Measurements from ENCODE around the gene CCDC50. TPM values are rescaled to one million over a fixed set of nuclear protein-coding genes. Genes with fewer than 3 reads are reported as not detected.

CCDC50 gene
- total RNA-seq, 1 donor from 2014 or later, result 57.7 TPM

- FAIRE-seq, result no peak
- H3K27me3 ChIP-seq (ENCODE audit: control insufficient read depth, insufficient read depth, low read length), result no peaks in the 10 kb centered on the region
- peaks cover 7% of the 10 kb centered on the region for H3K36me3 ChIP-seq (ENCODE audit: control insufficient read depth, insufficient read depth, low read length)
- no peak overlapping the region for H3K4me3 ChIP-seq (ENCODE audit: low read depth, low read length)
- TF ChIP-seq, protein P1, sequence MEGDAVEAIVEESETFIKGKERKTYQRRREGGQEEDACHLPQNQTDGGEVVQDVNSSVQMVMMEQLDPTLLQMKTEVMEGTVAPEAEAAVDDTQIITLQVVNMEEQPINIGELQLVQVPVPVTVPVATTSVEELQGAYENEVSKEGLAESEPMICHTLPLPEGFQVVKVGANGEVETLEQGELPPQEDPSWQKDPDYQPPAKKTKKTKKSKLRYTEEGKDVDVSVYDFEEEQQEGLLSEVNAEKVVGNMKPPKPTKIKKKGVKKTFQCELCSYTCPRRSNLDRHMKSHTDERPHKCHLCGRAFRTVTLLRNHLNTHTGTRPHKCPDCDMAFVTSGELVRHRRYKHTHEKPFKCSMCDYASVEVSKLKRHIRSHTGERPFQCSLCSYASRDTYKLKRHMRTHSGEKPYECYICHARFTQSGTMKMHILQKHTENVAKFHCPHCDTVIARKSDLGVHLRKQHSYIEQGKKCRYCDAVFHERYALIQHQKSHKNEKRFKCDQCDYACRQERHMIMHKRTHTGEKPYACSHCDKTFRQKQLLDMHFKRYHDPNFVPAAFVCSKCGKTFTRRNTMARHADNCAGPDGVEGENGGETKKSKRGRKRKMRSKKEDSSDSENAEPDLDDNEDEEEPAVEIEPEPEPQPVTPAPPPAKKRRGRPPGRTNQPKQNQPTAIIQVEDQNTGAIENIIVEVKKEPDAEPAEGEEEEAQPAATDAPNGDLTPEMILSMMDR (IDR thresholded peaks at IDR 0.05; ENCODE audit: insufficient read depth, low read length, severe bottlenecking), result no peak
- no peak for DNase-seq (ENCODE audit: low read depth)
These were observed 53.5 kb downstream of the CCDC50 start for GRCh38 chr3:191382661-191383060.

DNA sequence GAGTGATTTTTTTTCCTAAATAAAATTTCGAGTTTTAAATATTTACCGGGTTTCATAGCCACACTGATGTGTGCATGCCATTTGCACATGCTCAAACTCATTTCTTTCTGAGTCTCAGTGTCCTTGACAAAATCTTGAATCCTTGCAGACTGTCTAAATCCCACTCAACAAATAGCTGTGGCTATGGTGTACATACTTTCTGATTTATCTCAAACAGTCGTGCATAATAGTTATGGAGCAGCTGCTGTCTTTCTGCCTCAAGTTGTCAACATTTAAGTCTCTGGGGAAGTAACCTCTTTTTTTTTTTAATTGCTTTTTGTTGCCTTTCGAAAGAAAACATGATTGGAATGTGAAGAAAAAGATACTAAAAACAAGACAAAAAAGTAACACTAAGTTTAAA is 53.9 kb downstream of the CCDC50 start:
- Histone ChIP-seq H3K27me3 (ENCODE audit: control insufficient read depth, insufficient read depth, low read length) (no peaks in the 10 kb centered on the region), H3K36me3 (ENCODE audit: control insufficient read depth, insufficient read depth, low read length) (peaks cover 7% of the 10 kb centered on the region), H3K4me3 (ENCODE audit: low read depth, low read length) (no peak overlapping the region)
- DNase-seq (ENCODE audit: low read depth) (no peak), FAIRE-seq (no peak)
- TF ChIP-seq, protein P1 (IDR thresholded peaks at IDR 0.05; ENCODE audit: insufficient read depth, low read length, severe bottlenecking), result no peak

- DNase-seq (ENCODE audit: low read depth) (no peak), FAIRE-seq (no peak)
- H3K4me3 ChIP-seq (ENCODE audit: low read depth, low read length), result no peak overlapping the region
- TF ChIP-seq, protein P1 (IDR thresholded peaks at IDR 0.05; ENCODE audit: insufficient read depth, low read length, severe bottlenecking), result no peak
- H3K36me3 ChIP-seq (ENCODE audit: control insufficient read depth, insufficient read depth, low read length), result peaks cover 7% of the 10 kb centered on the region
- H3K27me3 ChIP-seq (ENCODE audit: control insufficient read depth, insufficient read depth, low read length), result no peaks in the 10 kb centered on the region
These were observed 55.9 kb downstream of the CCDC50 start for GRCh38 chr3:191385101-191385500.

DNA sequence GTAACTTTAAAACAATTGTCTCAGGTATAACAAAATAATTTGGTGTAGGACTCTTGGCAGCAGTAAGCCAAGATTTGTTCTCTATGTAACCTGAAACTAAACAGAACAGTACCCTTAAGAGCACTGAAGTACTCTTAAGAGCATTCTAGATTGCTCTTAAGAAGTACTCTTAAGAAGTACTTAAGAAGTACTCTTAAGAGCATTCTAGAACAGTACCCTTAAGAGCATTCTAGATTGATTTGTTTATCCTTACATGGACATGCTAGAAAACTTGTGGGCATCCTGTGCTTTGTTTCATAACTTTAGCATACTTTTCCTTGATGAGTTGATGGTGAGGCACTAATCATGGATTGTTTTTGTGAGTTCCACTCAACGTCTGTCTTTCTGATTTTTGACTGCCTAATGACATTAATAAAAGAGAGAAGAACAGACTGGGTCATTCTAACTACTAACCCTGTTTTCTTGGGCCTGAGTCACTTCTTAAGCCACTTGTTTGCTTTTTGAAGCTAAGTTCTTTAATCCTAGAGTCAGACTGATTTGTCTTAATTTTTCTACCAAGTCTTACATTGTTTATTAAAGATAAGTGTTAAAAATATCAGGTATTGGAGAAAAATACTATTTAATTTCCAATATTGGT is 58.4 kb downstream of the CCDC50 start:
- FAIRE-seq (no peak), DNase-seq (ENCODE audit: low read depth) (no peak)
- Histone ChIP-seq H3K36me3 (ENCODE audit: control insufficient read depth, insufficient read depth, low read length) (peaks cover 1% of the 10 kb centered on the region), H3K27me3 (ENCODE audit: control insufficient read depth, insufficient read depth, low read length) (no peaks in the 10 kb centered on the region), H3K4me3 (ENCODE audit: low read depth, low read length) (no peak overlapping the region)
- TF ChIP-seq, protein P1 (IDR thresholded peaks at IDR 0.05; ENCODE audit: insufficient read depth, low read length, severe bottlenecking), result no peak

- no peak for DNase-seq (ENCODE audit: low read depth)
- H3K4me3 ChIP-seq (ENCODE audit: low read depth, low read length), result no peak overlapping the region
- no peaks in the 10 kb centered on the region for H3K27me3 ChIP-seq (ENCODE audit: control insufficient read depth, insufficient read depth, low read length)
- TF ChIP-seq, protein P1 (IDR thresholded peaks at IDR 0.05; ENCODE audit: insufficient read depth, low read length, severe bottlenecking), result no peak
- no peaks in the 10 kb centered on the region for H3K36me3 ChIP-seq (ENCODE audit: control insufficient read depth, insufficient read depth, low read length)
- FAIRE-seq, result no peak
These were observed 59.6 kb downstream of the CCDC50 start for GRCh38 chr3:191388823-191389222.

DNA sequence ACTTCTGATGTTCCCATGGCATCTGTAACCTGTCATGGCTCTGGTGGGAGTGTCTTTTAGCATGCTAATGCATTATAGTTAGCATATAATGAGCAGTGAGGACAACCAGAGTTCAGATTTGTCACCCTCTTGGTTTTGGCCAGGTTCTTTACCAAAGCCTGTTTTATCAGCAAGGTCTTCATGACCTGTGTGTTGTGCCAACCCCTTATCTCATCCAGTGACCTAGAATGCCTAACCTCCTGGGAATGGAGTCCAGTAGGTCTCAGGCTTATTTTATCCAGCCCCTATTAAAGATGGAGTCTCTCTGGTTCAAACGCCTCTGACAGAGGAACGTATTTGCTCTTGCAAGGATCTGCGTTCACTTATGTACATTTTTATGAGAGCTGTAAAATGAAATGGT is 61.4 kb downstream of the CCDC50 start:
- H3K4me3 ChIP-seq (ENCODE audit: low read depth, low read length), result no peak overlapping the region
- H3K27me3 ChIP-seq (ENCODE audit: control insufficient read depth, insufficient read depth, low read length), result no peaks in the 10 kb centered on the region
- FAIRE-seq (no peak), DNase-seq (ENCODE audit: low read depth) (no peak)
- TF ChIP-seq, protein P1 (IDR thresholded peaks at IDR 0.05; ENCODE audit: insufficient read depth, low read length, severe bottlenecking), result no peak
- no peaks in the 10 kb centered on the region for H3K36me3 ChIP-seq (ENCODE audit: control insufficient read depth, insufficient read depth, low read length)

Data from bronchial epithelial cell (primary cell).